GM21723 (cell line): Measurements from ENCODE around the gene BBS2.

Experiments used
- ATAC-seq: cut with Tn5 transposase; IDR thresholded peaks from one replicate; pipeline ENCODE4 v1.9.1; 2021; ENCODE audit warnings: mild to moderate bottlenecking, moderate library complexity; ENCODE audit not compliant: unreplicated experiment

BBS2 gene

GRCh38 chr16:56479469-56479868 lies 40.4 kb downstream of the BBS2 start:
- no peak for ATAC-seq

- no peak for ATAC-seq
Measured at GRCh38 chr16:56478281-56479049, 41.4 kb downstream of the BBS2 start.

GRCh38 chr16:56477096-56477878 lies 42.5 kb downstream of the BBS2 start:
- no peak for ATAC-seq

GRCh38 chr16:56475201-56475600 lies 44.6 kb downstream of the BBS2 start:
- ATAC-seq = no peak

- no peak for ATAC-seq
Measured at GRCh38 chr16:56470666-56471065, 49.2 kb downstream of the BBS2 start.

GRCh38 chr16:56470232-56470631 lies 49.6 kb downstream of the BBS2 start:
- no peak for ATAC-seq

- ATAC-seq = no peak
Measured at GRCh38 chr16:56469748-56470147, 50.1 kb downstream of the BBS2 start.

GRCh38 chr16:56468800-56469199 lies 51.0 kb downstream of the BBS2 start:
- no peak for ATAC-seq

- ATAC-seq = no peak
Measured at GRCh38 chr16:56466344-56466743, 53.5 kb downstream of the BBS2 start.

- ATAC-seq = no peak
Measured at GRCh38 chr16:56463153-56463552, 56.7 kb downstream of the BBS2 start.

- ATAC-seq = no peak
Measured at GRCh38 chr16:56462064-56462796, 57.6 kb downstream of the BBS2 start.

- no peak for ATAC-seq
Measured at GRCh38 chr16:56460101-56460500, 59.7 kb downstream of the BBS2 start.

- ATAC-seq = no peak
Measured at GRCh38 chr16:56457927-56458470, 61.8 kb downstream of the BBS2 start.

- peak; percentile 42 for ATAC-seq
Measured at GRCh38 chr16:56451753-56452689, 67.8 kb downstream of the BBS2 start.

GRCh38 chr16:56450986-56451752 lies 68.7 kb downstream of the BBS2 start, which contains the start of the genes NUDT21 and OGFOD1:
Gene NUDT21, minus strand, starts transcription at chr16:56451332. Its CDS starts 130 bp downstream, at chr16:56451202.
Gene OGFOD1, plus strand, starts transcription at chr16:56451554. Its CDS starts 59 bp downstream, at chr16:56451613.
- peak; percentile 96 for ATAC-seq

GRCh38 chr16:56450275-56450985 lies 69.4 kb downstream of the BBS2 start:
- ATAC-seq = peak; percentile 41

- no peak for ATAC-seq
Measured at GRCh38 chr16:56448005-56448404, 71.8 kb downstream of the BBS2 start.

GRCh38 chr16:56447286-56447685 lies 72.5 kb downstream of the BBS2 start:
- no peak for ATAC-seq

- no peak for ATAC-seq
Measured at GRCh38 chr16:56438038-56438437, 81.8 kb downstream of the BBS2 start.
